ENCODE results near the gene AMER3.

- no peak for TF ChIP-seq RAD21 (IDR thresholded peaks at IDR 0.05; ENCODE audit: low read depth)
- no peak for TF ChIP-seq ZBTB7A (IDR thresholded peaks at IDR 0.05; ENCODE audit: low read depth)
- TF ChIP-seq FOXM1 (IDR thresholded peaks at IDR 0.05; ENCODE audit: borderline replicate concordance, low read depth): no peak
- TF ChIP-seq EP300 (IDR thresholded peaks at IDR 0.05; ENCODE audit: borderline replicate concordance): no peak
- no peak for TF ChIP-seq USF1 (IDR thresholded peaks at IDR 0.05)
- no peak for TF ChIP-seq CREB1 (IDR thresholded peaks at IDR 0.05; ENCODE audit: low read depth)
- TF ChIP-seq TCF12 (IDR thresholded peaks at IDR 0.05; ENCODE audit: low read depth): no peak
- no peak for TF ChIP-seq CEBPB (IDR thresholded peaks at IDR 0.05)
- TF ChIP-seq, protein P1, sequence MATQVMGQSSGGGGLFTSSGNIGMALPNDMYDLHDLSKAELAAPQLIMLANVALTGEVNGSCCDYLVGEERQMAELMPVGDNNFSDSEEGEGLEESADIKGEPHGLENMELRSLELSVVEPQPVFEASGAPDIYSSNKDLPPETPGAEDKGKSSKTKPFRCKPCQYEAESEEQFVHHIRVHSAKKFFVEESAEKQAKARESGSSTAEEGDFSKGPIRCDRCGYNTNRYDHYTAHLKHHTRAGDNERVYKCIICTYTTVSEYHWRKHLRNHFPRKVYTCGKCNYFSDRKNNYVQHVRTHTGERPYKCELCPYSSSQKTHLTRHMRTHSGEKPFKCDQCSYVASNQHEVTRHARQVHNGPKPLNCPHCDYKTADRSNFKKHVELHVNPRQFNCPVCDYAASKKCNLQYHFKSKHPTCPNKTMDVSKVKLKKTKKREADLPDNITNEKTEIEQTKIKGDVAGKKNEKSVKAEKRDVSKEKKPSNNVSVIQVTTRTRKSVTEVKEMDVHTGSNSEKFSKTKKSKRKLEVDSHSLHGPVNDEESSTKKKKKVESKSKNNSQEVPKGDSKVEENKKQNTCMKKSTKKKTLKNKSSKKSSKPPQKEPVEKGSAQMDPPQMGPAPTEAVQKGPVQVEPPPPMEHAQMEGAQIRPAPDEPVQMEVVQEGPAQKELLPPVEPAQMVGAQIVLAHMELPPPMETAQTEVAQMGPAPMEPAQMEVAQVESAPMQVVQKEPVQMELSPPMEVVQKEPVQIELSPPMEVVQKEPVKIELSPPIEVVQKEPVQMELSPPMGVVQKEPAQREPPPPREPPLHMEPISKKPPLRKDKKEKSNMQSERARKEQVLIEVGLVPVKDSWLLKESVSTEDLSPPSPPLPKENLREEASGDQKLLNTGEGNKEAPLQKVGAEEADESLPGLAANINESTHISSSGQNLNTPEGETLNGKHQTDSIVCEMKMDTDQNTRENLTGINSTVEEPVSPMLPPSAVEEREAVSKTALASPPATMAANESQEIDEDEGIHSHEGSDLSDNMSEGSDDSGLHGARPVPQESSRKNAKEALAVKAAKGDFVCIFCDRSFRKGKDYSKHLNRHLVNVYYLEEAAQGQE (IDR thresholded peaks at IDR 0.05; ENCODE audit: low read depth): no peak
- TF ChIP-seq MAX (IDR thresholded peaks at IDR 0.05): no peak
- TF ChIP-seq NFIC (IDR thresholded peaks at IDR 0.05): no peak
- no peak for TF ChIP-seq TAF1 (IDR thresholded peaks at IDR 0.05; ENCODE audit: low read depth)
- no peak for TF ChIP-seq TEAD4 (IDR thresholded peaks at IDR 0.05)
Measured at GRCh38 chr2:130762031-130762909, 6.9 kb downstream of the AMER3 start.
